HG03439 (cell line): ENCODE data around the gene UHMK1.
"Not testable (repeated sequence)": the region's sequence is repeated elsewhere in the genome, so short reads cannot be mapped to it uniquely, and the experiment has no call there.

Experiments used
- ATAC-seq: cut with Tn5 transposase; IDR thresholded peaks from one replicate; pipeline ENCODE4 v1.9.1; 2021; ENCODE audit warnings: mild to moderate bottlenecking, moderate library complexity; ENCODE audit not compliant: unreplicated experiment

The UHMK1 gene

DNA sequence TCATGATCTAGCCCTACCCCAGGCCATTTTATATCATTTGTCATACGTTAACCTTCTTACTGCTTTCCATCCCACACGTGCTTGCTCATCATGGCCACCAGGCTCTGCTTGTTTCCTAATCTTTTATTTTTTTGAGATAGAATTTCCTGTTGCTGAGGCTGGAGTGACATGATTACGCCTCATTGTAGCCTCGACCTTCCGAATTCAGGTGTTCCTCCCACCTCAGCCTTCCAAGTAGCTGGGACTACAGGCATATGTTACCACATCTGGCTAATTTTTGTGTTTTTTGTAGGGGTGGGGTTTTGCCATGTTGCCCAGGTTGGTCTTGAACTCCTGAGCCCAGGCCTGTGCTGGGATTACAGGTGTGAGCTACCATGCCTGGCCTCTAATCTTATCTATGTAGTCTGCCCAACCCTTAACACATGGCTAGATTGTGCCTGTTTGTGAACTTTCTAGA, 67.2 kb downstream of the UHMK1 start:
- ATAC-seq = no peak

- no peak for ATAC-seq
These were observed 67.8 kb downstream of the UHMK1 start for GRCh38 chr1:162565460-162565859.

GRCh38 chr1:162566870-162567269, 69.3 kb downstream of the UHMK1 start:
- ATAC-seq = no peak

- ATAC-seq = no peak
These were observed 71.2 kb downstream of the UHMK1 start for GRCh38 chr1:162568802-162569201.

- no peak for ATAC-seq
These were observed 73.1 kb downstream of the UHMK1 start for GRCh38 chr1:162570718-162571117.

DNA sequence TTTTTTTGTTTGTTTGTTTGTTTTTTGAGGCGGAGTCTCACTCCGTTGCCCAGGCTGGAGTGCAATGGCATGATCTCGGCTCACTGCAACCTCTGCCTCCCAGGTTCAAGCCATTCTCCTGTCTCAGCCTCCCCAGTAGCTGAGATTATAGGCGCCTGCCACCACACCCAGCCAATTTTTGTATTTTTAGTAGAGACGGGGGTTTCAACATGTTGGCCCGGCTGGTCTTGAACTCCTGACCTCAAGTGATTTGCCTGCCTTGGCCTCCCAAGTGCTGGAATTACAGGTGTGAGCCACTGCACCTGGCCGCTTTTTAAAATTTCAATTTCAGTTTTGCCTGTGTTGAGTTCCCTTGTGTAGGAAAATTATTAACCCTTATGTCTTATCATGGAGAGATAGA, 73.5 kb downstream of the UHMK1 start:
- ATAC-seq = not testable (repeated sequence)

GRCh38 chr1:162571696-162572095, 74.1 kb downstream of the UHMK1 start:
- ATAC-seq = no peak

GRCh38 chr1:162573136-162573535, 75.5 kb downstream of the UHMK1 start:
- ATAC-seq = no peak

DNA sequence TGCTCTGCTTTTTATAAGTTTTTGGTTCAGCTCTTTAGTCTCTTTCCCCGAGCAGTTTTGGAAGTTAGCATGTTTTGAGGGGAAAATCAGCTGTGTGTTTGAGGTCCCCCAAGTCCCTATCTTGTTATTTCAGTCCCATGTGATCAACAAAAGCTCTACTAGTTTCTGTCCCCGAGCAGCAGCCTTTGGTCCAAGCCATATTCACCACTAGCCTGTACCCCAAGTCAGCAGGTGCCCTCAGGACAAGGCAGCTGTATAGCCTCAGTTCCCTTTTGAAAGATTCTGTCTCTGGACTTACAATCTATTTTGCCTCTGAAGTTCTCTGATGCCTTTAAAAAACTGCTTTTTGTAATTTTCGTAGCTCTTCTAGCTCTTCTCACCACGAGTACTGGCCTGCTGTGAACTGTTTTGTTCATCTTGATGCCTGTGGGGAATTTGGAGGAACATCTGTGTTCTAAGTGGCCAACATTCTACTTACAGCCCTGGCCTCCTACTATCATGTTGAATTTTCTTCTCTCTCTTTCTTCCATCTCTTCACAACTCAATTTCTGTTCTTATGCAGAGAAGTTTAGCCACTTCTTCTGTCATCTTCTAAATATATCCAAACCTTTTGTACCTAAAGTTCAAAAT, 80.6 kb downstream of the UHMK1 start:
- no peak for ATAC-seq

- no peak for ATAC-seq
These were observed 81.3 kb downstream of the UHMK1 start for GRCh38 chr1:162578936-162579335.
